ENCODE results near the gene KRTAP12-3.
"Not testable (repeated sequence)": the region's sequence is repeated elsewhere in the genome, so short reads cannot be mapped to it uniquely, and the experiment has no call there.

Gene KRTAP12-3

DNA sequence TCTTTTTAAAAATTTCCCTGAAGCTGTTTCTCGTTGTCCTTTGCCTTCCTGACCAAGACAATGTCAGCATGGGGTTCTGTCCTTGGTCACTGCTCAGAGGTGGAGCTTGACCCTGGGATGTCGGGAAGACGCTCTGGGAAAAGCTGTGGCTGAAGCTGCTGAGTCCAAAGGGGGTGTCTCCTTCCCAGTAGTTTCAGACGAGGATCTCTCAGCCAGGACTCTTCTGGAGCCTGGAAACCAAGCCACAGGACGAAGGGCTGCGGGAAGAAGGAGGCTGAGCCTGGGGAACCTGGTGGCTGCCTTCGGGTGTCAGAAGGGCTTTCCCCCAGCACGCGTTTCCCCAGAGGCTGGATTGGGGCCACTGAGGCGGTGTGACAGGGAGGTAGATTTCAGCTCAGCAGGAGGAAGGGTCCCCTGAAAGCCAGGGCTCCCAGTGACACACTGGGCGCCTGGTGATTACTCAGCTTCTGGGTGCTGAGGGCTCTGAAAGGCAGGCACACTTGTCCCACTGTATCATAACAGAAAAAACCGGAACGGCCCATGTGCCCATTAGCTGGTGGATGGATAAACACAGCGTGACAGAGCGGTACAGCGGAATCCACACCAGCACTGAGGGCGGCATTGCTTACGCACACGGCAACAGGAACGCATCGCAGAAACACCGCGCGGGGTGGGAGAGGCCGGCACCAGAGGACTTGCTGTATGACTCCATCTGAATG is 29.3 kb downstream of the KRTAP12-3 start:
- DNase-seq = no peak

DNA sequence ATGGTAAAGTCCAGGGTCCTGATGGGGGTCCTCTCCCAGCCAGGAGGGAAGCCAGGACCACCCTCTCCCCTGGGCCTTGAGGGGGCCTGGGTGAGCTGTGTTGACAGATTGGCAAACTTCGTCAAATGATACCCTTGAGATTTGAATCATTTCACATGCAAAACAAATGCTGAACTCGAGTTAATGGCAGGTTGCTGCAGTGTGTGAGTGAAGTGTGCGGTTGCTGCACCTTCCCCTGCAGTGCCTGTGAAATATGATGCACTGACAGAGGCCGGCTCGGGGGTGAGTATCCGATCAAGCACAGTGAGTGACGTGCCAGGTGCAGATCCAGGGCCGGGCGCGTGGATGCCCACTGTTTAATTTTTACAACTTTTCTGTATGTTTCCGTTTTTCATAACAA is 29.9 kb downstream of the KRTAP12-3 start:
- DNase-seq = no peak

DNA sequence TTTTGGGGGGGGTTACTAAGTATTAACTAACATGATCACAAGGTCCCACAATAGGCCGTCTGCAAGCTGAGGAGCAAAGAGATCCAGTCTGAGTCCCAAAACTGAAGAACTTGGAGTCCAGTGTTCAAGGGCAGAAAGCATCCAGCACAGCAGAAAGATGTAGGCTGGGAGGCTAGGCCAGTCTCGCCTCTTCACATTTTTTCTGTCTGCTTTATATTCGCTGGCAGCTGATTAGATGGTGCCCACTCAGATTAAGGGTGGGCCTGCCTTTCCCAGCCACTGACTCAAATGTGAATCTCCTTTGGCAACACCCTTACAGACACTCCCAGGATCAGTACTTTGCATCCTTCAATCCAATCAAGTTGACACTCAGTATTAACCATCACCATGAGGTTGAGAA is 32.0 kb downstream of the KRTAP12-3 start:
- DNase-seq = not testable (repeated sequence)

DNA sequence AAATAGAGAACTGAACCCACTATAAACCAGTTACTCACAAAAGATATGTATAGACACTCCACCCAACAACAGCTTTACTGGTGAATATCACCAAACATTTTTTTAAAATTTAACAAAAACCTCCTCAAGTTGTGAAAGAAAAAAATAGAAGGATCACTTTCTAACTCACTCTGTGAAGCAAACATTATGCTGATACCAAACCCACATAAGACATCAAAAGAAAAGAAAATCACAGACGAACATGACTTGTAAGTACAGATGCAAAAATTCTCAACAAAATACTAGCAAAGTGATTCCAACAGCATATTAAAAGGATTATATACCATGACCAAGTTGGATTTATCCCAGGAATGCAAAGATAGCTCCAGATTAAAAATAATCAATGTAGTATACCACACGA is 34.0 kb downstream of the KRTAP12-3 start:
- no peak for DNase-seq

DNA sequence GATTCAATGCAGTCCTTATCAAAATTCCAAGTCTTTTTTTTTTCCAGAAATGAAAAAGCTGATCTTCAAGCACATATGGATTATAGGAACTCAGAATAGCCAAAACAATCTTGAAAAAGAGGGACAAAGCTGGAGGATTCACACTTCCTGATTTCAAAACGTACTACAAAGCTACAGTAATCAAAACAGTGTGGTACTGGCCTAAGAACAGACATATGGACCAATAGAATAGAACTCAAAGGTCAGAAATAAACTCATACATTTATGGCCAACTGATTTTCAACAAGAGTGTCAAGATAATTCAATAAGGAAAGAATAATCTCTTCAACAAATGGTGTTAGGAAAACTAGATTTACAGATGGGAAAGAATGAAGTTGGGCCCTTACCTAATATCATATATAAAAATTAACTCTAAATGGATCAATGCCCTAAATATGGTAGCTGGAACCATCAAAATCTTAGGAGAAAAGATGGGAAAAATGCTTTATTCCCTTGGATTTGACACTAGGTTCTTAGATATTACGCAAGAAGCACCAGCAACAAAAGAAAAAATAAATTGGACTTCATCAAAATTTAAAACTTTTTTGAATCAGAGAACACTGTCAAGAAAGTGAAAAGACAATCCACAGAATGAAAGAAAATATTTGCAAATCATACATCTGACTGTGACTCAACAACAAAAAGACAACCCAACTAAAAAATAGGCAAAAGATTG is 35.2 kb downstream of the KRTAP12-3 start:
- DNase-seq = no peak

DNA sequence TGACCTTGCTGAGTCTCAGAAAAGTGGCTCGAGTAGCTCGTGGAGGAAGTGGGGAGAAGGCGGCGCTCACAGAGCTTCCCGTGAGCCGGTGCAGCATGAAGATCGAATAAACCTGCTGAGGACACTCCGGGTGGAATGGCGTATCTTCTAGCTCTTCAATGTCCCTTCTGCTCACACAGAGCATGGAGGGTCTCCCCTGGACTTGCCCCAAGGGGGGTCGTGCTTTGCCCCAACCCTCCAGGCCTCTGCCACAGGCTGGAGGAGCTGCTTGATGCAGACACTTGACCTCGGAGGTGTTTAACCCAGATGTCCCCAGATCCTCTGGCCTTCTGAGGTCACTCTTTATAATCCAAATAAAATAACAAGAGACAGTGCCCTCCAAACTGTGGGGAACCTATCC is 37.0 kb downstream of the KRTAP12-3 start:
- no peak for DNase-seq

DNA sequence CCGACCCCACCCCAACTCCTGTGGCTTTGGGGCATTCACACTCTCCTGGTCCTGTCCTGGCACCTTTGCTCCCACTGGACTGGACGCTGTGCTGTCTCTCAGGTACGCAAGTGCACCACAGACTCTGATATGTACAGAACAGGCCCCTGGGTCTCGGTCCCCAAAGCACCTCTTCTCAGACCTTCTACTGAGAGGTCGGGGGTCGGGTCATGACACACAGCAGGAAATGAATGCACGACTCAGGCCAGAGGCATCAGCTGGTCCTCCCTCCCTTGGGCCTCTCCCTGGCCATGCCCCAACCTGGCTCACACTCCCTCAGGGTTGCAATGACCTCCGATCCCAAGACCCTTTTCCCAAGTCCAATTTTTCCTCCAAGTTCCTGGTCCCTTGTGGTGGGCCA is 37.5 kb downstream of the KRTAP12-3 start:
- DNase-seq = no peak

DNA sequence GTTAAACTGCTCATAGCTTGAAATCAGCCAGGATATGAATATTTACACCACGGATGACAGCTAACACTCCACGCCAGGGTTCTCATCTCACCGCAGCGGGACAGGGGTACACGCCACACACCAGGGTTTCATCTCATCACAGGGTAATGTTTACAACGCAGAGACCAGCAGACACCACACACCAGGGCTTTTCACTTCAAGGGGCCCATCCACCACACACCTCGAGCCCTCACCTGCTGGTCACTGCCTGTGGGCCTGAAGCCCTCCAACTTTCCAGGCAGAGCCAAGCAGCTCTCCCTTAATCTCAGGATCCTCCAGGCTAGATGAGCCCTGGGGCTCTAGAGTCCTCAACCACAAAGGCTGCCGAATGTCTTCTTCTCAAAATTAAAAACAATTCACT is 37.9 kb downstream of the KRTAP12-3 start:
- DNase-seq = no peak

DNA sequence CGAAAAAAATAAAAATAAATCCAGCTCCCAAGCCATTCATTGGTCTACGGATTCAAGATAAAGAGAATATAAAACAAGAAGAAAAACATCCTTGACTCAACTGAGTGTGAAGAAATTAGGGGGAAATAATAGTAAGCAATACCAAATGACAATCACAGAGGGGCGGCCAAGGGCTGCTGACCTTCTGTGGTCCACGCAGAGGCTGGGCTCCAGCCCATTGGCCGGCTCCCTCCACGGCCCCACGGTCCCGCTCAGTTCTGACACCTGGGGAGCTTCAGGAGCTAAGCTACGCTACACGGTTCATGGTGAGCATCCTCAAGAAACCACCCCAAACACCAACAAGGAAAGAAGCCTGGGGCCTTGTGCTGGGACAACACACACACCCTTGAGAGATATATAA is 38.8 kb downstream of the KRTAP12-3 start:
- DNase-seq = no peak

DNA sequence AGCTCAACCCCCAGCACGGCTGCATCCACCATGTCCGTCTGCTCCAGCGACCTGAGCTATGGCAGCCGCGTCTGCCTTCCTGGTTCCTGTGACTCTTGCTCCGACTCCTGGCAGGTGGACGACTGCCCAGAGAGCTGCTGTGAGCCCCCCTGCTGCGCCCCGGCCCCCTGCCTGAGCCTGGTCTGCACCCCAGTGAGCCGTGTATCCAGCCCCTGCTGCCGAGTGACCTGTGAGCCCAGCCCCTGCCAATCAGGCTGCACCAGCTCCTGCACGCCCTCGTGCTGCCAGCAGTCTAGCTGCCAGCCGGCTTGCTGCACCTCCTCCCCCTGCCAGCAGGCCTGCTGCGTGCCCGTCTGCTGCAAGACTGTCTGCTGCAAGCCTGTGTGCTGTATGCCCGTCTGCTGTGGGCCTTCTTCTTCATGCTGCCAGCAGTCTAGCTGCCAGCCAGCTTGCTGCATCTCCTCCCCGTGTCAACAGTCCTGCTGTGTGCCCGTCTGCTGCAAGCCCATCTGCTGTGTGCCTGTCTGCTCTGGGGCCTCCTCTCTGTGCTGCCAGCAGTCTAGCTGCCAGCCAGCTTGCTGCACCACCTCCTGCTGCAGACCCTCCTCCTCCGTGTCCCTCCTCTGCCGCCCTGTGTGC is 39.6 kb downstream of the KRTAP12-3 start, which contains the start of gene KRTAP10-12:
TSS of gene KRTAP10-12 (plus strand) at position 1 of the 639 bp plus-strand sequence. CDS start at position 31, 30 bp downstream.
- DNase-seq = not testable (repeated sequence)

DNA sequence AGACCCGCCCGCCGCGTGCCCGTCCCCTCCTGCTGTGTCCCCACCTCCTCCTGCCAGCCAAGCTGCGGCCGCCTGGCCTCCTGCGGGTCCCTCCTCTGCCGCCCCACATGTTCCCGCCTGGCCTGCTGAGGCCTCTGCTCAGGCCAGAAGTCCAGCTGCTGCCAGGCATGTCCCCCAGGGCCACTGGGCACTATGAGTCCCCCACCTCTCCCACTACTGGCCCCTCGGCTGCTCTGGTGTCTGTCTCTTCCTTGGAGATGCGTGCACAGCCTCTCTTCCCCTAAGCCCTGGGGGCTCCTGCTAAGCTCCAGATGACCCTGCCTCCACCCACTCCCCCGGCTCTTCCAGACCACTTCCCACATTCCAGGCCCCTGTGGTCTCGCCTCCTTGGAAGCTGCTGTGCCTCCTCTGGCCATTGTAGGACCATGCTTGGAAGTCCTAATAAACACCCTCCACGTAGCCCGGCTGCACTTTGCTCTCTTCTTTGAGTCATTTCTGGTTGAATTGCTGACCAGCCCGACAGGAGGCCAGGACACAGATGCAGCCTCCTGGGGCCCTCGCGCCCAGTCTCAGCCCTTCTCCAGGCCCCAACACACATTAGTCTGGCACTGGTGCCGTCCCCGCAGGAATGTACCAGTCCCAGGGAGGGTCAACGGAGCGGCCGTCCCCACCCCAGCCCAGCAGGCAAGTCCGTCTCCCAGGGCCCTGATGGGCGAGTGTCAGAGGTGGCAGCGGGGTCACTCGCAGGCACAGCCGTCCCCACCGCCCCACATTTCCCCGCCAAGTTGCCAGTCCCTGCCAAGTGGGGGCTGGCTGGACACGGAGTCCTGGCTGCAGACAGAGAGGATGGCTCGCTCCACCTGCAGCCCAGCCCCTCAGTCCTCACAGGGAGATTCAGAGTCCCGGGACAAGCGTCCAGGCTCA is 40.3 kb downstream of the KRTAP12-3 start:
- DNase-seq = no peak

DNA sequence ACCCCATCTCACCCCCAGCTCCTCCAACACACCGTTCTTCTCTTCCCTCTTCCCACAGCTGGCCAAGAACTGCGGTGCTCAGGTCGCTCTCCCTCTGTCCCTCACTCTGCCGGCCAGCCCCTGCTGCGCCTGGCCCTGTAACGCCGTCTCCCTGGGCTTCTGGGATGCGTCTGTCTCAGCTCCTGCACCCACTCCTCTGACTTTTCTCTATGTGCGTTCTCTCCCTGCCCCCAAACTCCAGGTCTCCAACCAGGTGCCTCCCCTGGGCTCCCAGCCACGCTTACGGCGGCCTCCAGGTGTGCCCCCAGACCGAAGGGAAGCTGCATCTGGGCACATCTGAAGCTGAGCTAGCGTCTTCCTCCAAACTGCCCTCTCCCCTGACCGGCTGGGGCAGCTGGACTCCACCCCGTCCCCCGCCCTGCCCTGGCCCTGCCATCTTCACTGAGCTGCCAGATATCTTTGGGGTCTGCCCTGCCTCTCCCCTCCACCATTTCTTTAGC is 41.8 kb downstream of the KRTAP12-3 start:
- no peak for DNase-seq

DNA sequence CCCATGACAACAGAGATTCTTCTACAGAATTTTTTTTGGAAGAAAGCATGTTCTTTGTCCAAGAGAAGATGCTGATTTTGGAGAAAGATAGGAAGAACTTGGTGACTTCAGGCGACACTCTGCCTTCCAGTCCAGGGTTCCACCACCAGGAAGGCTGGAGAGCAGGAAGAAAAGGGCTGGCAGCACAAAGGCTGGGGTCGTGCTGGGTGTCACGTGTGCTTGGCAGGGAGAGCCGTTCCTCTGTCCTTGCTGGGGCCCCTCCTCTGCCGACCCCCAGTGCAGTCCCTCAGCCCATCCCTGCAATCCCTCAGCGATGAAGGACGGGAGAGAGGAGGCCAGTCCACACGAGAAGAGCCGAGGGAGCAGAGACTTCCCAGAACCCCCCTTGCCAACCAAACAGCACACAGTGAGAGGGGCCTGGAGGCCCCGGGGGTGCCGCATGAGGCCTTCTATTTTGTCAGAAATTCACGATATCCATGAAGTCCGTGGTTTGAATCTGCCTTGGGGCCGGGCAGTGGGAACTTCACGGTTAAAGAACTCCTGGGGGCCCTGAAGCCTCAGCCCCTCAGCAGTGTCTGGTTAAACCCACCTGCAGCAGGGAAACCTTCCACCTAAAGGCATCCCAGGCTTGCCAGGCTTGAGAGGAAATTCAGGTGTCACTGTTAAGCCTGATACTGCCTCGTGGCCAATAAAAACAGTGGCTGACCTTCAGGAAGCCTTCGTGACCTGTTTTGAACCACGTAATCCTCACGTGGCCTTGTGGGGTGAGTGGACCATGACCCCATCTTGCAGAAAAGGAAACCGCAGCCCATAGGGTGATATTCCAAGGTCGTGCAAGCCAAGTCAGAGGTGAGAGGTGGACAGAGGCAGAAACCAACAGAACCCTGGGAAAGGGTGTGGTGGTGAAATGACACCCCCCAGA is 42.6 kb downstream of the KRTAP12-3 start:
- no peak for DNase-seq

DNA sequence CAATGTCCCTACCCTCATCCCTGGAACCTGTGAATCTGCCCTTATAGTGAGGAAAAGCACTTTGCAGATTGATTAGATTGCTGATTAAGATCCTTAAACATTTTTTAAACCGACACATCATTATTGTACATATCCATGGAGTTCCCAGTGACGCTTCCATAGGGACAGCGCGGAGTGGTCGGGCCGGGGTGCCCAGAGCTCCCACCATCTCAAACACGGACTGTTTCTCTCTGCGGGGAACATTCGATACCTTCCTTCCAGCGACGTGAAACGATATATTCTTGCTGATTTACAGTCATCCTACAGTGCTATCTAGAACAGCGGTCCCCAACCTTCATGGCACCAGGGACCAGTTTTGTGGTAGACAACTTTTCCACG is 43.3 kb downstream of the KRTAP12-3 start:
- no peak for DNase-seq

DNA sequence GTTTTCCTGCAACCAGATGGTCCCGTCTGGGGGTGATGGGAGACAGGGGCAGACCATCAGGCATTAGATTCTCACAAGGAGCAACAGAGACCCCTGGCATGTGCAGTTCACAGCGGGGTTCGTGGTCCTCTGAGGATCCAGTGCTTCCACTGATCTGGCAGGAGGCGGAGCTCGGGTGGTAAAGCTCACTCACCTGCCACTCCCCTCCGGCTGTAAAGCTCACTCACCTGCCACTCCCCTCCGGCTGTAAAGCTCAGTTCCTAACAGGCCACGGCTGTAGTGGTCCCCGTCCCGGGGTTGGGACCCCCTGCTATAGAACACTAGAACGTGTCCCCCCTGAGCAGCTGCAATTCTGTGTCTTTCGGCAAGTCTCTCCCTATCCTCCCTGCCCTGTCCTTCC is 43.8 kb downstream of the KRTAP12-3 start:
- no peak for DNase-seq

DNA sequence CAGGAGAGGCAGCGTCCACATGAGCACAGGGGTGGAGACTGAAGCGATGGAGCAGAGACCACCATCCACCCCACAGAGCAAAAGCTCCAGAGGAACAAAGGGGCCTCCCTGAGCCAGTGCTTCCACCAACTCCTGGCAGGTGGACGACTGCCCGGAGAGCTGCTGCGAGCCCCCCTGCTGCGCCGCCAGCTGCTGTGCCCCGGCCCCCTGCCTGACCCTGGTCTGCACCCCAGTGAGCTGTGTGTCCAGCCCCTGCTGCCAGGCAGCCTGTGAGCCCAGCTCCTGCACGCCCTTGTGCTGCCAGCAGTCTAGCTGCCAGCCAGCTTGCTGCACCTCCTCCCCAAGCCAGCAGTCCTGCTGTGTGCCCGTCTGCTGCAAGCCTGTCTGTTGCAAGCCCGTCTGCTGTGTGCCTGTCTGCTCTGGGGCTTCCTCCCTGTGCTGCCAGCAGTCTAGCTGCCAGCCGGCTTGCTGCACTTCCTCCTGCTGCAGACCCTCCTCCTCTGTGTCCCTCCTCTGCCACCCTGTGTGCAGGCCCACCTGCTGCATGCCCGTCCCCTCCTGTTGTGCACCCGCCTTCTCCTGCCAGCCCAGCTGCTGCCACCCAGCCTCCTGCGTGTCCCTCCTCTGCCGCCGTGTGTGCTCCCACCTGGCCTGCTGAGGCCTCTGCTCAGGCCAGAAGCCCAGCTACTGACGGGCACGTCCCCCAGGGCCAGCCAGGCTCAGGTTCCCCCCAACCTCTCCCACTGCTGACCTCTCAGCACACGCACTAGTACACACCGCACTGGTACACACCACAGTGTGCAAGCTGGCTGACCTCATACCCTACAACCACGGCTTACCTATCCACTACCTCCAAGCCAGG is 44.6 kb downstream of the KRTAP12-3 start:
- DNase-seq = no peak

DNA sequence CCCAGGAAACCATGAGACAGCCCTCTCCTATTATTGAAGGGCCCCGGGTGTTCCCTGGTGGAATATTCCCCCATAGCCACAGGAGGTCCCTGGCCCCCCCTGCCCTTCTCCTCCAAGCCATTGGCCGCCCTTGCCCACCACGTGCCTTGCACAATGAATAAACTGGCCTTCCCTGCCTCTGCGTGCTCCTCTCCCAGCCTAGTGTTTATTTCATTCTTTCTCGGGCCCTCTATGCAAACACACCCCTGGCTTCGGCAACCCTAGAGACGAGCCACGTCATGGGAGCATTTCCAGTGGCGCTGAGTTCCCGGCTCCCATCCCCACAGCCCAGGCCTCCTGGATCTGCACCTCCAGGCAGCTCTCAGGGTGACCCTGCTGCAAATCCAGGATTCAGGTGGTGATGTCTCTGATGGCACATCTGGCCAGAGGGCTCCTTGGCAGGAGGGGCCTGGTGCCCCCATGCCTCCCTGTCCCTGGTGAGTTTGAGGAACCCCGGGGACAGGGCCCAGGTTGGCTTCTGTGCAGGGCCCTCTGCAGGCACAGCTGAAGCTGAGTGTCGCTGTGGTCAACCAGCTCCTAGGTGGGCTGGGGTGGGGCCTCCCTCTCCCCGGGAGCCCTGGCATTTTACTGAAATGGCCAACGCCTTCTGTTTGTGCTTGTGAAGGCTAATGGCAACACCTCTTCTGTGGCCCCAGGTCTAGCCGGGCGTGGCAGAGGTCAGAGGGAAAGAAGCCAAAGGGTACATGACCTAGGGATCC is 45.4 kb downstream of the KRTAP12-3 start:
- DNase-seq = no peak

DNA sequence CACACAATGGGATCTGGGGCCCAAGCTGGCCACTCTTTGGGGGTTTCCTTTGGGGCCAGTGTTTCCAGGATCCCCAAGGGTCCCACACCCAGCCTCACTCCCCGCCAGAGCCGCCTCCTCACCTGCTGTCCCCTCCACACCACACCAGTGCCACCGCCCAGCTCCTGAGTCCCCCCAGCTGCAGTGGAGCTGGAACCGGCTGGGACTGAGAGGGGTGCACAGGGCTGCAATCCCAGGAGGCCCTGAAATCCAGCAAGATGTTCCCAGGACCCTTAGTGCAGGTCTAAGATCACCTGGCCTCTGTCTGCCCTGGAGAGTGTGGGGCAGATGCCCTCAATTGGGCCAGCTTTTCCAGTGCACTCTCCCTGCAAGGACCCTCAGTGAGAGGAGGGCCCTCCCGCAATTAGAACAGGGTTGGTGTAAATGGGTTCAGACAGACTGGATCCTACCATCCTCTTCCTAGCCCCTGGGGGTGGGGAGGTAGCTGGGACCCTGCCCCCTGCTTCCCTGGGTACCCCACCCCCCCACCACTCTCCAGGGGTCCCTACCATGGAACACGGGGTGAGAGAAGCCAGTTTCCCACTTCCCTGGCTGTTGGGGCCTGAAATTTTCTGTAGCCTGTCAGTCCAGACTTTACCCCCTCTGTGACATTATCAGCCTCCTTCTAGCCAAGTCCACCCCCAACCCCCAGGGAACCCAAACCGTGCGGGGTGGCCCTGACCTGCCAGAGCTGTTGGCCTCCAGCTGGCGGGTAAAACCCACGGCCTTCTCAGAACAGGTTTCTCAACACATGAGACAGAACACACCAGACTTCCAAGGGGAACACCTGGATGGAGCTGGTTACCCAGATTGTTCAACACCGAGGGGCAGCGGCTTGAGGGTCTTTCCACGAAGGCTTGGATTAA is 46.3 kb downstream of the KRTAP12-3 start:
- no peak for DNase-seq

DNA sequence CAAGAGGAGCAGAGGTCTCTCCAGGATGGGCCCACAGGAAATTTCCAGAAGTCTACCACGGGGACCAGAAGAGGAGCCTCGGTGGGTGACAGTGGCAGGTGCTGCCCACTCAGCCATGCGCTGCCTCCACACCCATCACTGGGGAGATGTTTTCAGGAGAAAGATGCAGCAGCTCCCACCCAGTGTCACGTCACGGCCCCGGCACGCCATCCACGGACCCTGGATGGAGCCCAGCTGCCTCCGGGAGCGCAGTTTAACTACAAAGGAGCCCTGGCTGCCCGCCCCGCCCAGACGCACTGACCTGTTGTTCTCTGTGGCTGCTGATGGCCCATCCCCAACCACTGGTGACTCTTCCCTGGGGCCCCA is 46.9 kb downstream of the KRTAP12-3 start:
- no peak for DNase-seq
